ENCODE measurements around the gene CS.
"Not testable (repeated sequence)": the region's sequence is repeated elsewhere in the genome, so short reads cannot be mapped to it uniquely, and the experiment has no call there.

The CS gene

DNA sequence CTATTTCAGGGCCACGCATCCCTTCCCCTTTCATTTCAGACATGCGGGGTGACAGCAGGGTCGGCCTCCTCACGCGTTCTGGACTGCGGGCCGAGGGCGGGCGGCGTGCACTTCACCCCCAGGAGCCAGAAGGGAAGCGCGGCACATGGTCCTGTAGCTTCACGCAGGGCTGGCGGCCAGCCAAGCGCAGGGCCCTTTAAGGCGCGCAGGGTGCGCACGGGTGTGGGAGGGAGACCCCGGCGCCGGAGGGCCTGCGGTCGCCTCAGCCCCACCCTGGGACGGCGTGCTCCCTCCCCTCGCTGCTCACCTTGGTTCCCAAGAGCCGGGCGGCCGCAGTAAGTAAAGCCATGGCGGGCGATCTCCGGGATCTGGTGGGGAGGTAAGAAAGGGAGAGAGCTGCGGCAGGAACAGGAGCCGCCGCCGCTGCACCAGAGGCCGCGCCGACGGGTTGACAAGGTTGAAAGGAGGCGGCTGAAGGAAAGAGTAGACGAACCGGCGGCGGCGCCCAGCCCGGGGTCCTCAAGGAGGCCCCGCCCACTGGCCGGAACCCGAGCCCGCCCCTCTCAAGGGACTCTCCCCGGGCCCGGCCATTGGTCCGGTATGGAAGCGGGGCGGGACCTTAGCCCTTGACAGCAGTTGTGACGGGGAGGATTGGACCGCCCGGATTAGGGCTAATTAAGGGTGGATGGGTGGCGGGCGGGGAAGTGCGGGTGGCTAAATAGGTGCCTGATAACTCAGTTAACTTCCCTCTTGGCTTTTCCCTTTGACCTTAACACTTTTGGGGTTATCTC is at the start of gene CS:
Gene CS (minus strand): TSS at position 478 of the 791 bp plus-strand sequence. CDS start 129 bp downstream, at position 349.
- DNase-seq, result peak; percentile 97 to 98

DNA sequence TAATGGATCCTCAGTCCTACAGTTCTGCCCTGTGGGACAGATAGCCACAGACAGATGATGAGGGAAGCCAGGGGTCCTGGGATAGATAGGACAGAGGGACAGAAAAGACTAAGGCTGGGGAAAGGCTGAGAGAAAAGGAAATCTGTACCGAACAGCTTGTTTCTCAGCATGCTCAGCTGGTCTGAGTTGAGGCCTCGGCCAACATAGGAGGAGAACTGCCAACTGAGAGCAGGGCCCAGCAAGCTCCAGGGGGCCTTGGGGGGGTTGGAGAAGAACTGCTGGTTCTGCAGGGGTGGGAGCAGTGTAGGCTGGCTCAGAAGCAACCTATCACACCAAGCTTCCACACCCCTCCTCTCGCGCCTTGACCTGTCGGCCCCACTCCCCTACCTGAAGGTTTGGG is 48.6 kb upstream of the CS start:
- no peak for DNase-seq

DNA sequence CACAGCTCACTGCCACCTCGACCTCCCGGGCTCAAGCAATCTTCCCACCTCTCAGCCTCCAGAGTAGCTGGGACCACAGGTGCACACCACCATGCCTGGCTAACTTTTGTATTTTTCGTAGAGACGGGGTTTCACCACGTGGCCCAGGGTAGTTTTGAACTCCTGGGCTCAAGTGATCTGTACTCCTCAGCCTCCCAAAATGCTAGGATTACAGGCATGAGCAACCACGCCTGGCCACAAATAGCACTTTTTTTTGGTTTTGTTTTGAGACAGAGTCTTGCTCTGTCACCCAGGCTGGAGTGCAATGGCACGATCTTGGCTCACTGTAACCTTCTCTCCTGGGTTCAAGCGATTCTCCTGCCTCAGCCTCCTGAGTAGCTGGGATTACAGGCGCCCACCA is 47.1 kb upstream of the CS start:
- not testable (repeated sequence) for DNase-seq

DNA sequence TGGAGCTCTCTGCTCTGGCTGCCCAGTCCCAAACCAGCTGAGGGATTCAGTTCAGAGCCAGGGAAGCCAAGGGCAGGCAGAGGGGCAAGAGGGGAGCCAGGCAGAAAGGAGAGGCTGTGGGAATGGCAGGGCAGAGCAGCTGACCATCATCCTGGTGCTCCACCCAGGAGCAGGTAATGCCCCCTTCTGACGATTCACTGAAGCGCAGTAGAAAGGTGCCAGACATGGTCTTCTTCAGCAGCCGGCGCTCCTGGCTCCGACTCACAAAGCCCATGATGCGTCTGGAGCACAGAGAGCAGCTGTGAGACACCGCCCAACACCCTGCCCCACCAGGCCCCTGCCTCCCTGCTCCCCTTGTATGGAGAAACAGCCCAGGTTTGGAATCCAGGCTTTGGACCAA is 46.5 kb upstream of the CS start:
- DNase-seq, result no peak

DNA sequence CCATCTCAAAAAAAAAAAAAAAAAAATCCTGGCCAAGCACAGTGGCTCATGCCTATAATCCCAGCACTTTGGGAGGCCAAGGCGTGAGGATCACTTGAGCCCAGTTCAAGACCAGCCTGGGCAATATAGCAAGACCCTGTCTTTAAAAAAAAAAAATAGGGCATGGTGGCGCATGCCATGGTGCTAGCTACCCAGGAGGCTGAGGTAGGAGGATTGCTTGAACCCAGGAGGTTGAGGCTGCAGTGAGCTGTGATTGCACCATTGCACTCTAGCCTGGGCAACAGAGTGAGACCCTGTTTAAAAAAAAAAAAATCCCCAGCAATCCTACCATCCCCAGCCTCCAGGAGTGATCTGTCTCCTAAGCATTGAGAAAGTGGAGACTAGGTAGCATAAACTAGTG is 42.2 kb upstream of the CS start:
- not testable (repeated sequence) for DNase-seq

DNA sequence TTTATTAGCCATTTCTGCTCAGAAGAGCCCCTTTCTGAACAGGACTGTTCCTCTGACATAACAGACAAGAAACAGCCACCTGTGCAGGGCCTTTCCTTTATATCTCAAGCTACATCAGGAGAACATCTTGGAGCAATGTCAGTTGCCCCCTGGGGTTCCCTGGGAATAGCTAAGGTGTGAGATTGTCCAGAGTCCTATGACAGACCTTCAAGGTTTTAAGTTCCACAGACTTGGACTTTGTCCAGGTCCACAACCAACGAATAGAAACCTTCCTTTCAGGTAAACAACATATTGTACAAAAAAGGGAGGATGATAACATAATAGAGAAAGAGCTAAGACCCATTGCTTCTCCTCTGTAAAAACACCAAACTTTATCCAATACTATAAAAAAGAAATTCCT is 41.5 kb upstream of the CS start:
- DNase-seq, result no peak

DNA sequence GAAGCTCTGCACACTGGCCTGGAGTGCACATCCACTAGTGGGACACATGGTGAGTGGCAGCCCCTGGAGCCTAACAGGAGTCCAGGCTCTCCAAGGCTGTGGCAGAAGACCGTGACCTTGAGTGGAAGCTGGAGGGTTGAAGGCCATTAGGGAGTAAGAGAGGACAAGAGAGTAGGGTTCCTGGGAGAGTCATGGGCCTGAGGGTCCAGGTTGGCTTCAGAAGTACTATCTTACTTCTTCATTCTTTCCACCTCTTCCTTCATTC is 39.0 kb upstream of the CS start:
- DNase-seq, result no peak

DNA sequence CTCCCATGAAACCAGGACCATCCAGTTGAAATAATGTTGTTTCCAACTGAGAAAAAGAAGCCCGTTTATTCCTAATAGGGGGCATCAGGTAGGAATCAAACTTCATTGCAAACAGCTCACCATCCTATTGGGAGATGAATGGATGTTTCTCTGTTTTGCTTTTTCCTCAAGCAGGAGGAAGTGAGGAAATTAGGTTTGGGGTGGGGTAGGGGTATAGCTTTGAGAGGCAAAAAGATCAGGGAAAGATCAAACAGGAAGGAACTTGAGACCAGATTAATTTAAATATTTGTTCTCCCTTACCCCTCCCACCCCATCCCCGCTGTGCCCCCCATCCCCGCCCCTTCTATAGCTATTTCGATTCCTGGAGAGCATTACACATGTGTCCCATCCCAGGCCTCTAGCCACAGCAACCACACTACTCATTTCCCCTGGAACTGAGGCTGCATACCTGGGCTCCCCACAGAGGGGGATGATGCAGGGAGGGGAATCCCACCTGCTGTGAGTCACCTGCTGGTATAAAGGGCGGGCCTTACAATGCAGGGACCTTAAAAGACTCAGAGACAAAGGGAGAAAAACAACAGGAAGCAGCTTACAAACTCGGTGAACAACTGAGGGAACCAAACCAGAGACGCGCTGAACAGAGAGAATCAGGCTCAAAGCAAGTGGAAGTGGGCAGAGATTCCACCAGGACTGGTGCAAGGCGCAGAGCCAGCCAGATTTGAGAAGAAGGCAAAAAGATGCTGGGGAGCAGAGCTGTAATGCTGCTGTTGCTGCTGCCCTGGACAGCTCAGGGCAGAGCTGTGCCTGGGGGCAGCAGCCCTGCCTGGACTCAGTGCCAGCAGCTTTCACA is 38.4 kb upstream of the CS start, which contains the start of gene IL23A:
Gene IL23A (plus strand): TSS at position 577 of the 850 bp plus-strand sequence. CDS start 161 bp downstream, at position 738.
- DNase-seq, result no peak

DNA sequence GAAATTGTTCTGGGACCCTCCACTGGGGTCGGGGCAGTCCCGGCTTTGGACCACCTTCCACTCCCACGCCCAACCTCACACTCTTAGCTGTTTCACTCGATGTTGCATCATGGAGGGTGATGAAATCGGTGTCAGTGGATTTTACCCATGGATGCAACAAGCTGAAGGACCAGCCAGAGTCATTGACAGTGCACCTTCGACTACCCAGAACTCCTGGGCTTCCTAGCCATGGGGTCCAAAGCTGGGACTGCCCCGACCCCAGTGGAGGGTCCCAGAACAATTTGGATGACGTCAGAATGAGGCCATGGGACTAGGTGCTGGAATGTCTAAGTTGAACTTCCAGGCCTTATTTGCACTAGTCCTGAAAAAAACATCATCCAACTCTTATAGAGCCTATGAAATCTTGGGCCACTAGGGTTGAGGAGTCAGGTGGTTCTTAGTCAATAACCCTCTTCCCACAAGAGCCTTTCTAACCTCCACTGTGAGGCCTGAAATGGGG is 37.7 kb upstream of the CS start:
- DNase-seq, result no peak

DNA sequence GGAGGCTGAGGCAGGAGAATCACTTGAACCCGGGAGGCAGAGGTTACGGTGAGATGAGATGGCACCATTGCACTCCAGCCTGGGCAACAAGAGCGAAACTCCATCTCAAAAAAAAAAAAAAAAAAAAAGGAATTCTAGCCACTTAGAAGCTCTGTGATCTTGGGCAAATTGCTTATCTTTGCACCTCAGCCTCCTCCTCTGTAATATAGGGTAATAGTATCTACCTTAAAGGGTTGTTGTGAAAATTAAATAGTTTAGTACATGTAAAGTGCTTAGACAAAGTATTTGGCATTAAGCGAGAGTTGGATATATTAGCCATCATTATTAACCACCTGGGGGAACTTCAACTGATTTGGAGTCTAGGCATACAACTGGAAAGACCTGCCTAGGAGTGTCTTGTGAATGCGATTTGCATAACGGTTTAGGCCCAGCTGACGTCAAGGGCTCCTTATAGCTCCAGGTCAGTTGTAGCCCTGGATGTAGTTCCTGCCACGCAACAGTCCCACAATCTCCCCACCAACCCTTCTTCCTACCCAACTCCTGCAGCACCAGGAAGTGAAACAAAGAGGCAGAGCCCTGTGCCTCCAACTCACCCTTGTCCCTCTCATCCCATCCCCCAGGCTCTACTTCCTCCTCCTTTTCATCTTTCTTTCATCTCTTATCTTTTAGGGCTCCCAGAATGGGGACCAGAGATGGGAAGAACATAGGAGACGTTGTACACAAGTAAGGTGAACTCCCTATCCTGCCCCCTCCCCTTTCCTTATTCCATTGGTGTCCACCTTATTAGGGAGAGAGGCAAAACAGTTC is 36.4 kb upstream of the CS start:
- peak in 1 of 2 donors; percentile 9 for DNase-seq

DNA sequence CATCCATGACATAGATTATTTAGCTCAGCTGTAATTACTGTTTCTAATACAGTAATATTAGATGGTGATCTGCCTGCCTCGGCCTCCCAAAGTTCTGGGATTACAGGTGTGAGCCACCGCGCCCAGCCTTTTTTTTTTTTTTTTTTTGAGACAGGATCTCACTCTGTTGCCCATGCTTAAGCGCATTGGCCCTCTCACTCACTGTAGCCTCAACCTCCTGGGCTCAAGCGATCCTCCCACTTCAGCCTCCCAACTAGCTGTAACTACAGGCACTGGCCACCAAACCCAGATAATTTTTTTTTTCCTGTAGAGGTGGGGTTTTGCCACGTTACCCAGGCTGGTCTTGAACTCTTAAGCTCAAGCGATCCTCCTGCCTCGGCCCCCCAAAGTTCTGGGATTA is 35.4 kb upstream of the CS start:
- not testable (repeated sequence) for DNase-seq

DNA sequence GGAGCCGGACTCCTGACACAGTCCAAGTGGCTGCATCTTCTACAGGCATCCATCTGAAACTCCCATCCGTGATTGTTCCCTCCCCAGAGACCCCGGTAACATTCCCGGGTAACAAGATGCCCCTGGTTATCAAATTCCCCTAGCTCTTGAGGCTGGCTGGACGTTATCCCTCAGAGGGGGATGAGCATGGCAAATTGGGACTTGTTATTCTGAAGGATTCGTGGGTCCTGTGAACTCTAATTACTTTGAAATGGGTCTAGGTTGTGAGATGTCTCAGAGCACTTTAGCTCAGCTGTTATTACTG is 34.3 kb upstream of the CS start:
- DNase-seq, result no peak

DNA sequence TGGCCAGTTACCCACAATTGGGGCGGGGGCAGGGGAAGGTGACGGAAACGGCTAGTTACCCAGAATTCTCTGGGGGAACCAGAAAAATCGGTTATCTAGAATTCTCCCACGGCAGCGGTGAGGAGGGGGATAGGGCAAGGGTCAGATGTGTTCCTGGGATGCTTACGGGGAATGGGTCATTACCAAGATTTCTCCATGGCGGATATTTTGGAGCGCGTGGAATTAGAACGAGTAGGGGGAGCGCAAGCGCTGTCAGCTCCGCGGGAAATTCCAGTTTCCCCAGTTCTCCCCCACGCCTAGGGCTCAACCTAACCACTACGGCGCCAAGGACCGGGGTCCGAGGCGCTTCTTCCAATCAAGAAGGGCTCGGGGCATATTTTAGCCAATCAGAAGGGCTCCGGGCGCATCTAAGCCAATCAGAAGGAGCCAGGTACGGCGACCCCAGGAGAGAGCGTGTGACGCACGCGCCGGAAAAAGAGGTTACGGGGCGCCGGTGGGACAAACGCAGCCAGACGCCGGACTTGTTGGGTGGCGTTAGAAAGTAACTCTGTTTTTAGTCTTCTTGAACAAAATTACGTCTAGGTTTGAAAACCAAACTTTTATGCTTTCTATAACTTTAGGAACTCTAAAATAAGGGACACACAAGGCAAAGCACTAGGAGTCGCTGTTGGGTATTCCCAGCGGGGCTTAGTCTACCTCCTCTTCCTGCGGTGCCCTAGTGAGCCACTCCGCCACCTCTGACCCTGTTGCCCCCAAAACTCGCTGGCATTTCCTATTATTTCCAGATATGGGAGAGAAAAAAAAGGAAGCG is 33.8 kb upstream of the CS start, which contains the start of gene PAN2:
Gene PAN2 (minus strand): TSS at position 322 of the 811 bp plus-strand sequence. CDS start 906 bp downstream, outside the sequence.
- peak; percentile 89 to 95 for DNase-seq

DNA sequence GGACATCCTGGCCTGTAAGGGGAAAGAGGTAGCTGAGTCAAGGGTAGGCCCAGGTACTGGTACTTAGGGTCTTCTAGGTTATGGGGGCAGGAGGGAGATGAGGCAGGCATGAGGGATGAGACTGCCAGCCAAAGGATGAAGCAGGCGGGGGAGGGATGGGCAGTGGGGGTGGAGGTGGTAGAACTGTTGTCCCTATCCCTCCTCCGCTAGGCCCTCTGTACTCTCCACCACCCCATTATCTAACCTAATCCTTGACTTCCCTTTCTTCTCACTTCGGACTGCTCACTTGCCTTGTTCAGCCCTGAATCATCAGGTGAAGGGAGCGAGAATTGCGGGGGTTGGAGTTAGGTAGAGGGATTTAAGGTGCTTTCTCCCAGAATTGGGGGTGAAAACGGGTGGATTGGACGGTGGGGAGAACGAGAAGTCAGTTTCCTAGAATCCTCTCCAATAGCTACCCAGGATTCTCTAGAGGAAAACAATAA is 33.1 kb upstream of the CS start:
- DNase-seq, result no peak

DNA sequence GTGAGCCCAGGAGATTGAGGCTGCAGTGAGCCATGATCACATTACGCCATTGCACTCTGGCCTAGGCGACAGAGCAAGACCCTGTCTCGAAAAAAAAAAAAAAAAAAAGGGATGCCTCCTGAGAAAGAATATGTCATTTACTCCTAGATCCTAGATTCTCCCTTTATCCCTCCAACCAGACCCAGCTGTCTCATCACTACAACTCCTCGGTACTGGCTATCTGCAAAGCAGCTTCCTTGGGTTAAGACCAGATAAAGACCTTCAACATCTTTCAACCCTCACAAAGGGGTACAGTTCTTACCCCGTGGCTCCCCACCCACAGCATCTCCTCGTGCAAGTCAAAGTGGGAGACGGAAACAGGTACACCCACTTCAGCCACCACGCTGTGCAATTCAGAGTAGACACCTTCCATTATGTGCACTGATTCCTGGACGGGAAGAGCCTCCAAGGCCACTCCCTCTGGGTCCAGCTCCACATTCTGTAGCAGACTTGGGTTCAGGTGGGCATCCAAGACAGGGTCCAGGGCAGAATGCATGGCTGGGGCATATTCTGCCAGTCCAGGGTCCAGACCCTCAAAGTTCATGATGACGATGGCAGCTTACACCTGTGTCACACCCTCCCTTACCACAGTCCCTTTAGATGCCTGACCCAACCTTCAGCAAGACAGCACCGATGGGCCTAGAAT is 32.5 kb upstream of the CS start:
- DNase-seq, result no peak

DNA sequence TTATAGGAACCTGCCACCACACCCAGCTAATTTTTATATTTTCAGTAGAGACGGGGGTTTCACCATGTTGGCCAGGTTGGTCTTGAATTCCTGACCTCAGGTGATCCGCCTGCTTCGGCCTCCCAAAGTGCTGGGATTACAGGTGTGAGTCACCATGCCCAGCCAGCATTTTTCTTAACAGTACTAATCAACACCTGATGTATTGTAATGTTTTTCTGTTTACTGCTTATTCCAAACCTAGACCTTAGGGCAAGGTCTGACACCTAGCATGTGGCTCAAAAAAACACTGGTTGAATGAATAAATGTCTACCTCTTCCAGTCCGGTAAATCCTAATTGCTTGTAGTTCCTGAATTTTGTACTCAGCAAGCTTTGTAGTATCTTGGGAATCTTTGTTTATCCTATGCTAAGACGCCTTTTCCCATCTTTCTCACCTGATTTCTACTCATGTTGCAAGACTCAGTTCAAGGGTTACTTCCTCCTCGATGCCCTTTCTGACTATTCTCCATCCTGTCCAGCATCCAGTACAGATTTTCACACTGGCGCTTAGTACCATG is 30.9 kb upstream of the CS start:
- DNase-seq, result no peak

DNA sequence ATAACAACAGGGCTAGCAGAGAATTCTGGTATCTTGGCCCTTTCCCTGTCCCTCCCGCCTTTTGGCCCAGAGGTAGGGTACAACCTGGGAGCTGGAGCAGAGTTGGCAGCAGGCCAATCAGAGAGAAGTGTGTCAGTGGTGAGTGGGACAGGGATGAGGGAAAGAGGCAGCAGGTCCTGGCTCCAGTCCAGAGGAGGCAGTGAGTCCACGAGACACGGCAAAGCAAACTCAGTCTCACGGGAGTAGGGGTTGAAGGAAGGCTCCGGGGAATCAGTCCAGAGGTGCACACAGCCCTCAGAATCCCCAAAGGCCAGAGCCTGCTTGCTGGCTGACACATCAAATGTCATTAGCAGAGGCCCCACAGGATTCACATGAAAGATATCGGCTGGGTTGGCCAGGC is 26.4 kb upstream of the CS start:
- no peak for DNase-seq

DNA sequence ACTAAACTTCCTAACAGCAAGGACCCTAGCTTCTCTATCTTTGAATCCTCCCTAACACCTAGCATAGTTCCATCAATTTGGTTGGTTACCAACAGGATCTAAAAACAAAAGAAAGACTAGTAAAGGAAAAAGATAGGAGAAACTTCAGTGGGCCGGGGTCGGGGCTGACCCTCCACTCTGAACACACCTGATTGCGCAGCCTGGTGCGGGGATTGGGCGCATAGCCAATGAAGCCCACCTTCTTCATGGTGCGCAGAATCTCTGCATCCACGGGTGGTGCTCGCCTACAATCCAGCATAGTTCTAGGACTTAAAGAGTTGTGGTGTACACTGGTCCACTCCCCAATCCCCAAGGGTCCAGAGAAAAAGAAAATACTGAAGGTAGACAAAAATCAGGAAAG is 26.0 kb upstream of the CS start:
- DNase-seq, result no peak

DNA sequence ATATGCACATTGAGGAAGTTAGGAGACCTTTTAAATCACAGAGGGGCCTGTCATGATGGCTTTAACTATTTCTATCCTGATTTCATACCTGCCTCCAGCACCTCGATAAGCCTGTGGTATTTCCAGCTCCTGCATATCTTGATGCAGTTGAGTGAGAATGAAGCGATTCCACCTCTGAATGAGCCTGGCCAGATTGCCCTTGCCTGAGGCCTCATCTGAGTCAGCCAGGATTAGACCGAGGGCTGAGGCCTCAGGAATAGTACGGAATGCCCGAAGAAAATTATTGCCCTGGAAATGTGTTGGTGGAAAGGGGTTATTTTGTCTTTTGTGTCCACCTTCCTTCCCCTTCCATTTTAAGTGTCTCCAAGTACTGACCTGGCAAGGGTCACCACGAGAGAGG is 24.1 kb upstream of the CS start:
- no peak for DNase-seq

DNA sequence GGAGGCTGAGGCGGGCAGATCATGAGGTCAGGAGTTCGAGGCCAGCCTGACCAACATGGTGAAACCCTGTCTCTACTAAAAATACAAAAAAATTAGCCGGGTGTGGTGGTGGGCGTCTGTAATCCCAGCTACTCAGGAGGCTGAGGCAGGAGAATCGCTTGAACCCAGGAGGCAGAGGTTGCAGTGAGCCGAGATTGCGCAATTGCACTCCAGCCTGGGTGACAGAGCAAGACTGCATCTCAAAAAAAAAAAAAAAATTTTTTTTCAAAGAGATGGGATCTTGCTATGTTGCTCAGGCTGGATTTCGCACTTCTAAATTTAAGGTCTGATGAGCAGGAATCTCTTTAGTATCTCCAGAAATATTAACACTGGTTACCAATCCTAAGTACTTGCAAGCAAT is 21.5 kb upstream of the CS start:
- not testable (repeated sequence) for DNase-seq

DNA sequence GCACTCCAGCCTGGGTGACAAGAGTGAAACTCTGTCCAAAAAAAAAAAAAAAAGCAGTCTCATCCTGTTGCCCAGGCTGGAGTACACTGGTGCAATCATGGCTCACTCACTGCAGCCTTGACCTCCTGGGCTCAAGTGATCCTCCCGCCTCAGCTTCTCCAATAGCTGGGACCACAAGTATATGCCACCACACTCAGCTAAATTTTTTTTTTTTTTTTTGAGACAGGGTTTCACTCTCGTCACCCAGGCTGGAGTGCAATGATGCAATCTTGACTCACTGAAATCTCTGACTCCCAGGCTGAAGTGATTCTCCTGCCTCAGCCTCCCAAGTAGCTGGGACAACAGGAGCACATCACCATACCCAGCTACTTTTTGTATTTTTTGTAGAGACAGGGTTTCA is 20.9 kb upstream of the CS start:
- DNase-seq, result no peak

Data from hippocampal formation (tissue), 2 donors.